ENCODE results near the gene REC8.

GRCh38 chr14:24213866-24214662 lies 42.2 kb downstream of the REC8 start:
- TF ChIP-seq ATF7 (IDR thresholded peaks at IDR 0.05; ENCODE audit: low read depth) (no peak), EZH2 (IDR thresholded peaks at IDR 0.05; ENCODE audit: borderline replicate concordance, control insufficient read depth, low read depth, low read length) (no peak), SIN3A (IDR thresholded peaks at IDR 0.05; ENCODE audit: low read depth, low read length) (no peak), ZZZ3 (IDR thresholded peaks at IDR 0.05; ENCODE audit: control insufficient read depth, insufficient read length, low read depth) (no peak), CHD2 (IDR thresholded peaks at IDR 0.05; ENCODE audit: borderline replicate concordance, low read depth, low read length) (no peak), YBX1 (IDR thresholded peaks at IDR 0.05) (no peak), CTCF (IDR thresholded peaks at IDR 0.05 in 2 of 3, conservative IDR thresholded peaks at IDR 0.05 in 1 of 3; ENCODE audit: control insufficient read depth in 2 of 3, extremely low read depth in 1 of 3, insufficient read depth in 1 of 3, low read depth in 3 of 3, low read length in 3 of 3) (no peak), FOS (IDR thresholded peaks at IDR 0.05; ENCODE audit: borderline replicate concordance, extremely low read depth, insufficient read length) (no peak), POLR2A (IDR thresholded peaks at IDR 0.05; ENCODE audit: low read depth, low read length) (no peak), RBBP5 (conservative IDR thresholded peaks at IDR 0.05) (no peak), IRF3 (IDR thresholded peaks at IDR 0.05) (no peak)
